DOHH2 (cell line): ENCODE data around the gene RAB4B.
"Not testable (repeated sequence)": the region's sequence is repeated elsewhere in the genome, so short reads cannot be mapped to it uniquely, and the experiment has no call there.

Source experiments
- H3F3A ChIP-seq: fragments of 200-600 bp; sonication (generic), shearing (Covaris generic); 2 replicates; pipeline ENCODE4 v1.6.0; 2016; ENCODE audit warnings: antibody characterized with exemption, mild to moderate bottlenecking; ENCODE audit not compliant: control insufficient read depth, insufficient read depth
- H3K27ac ChIP-seq: fragments of 200-600 bp; sonication (generic); 2 replicates; pipeline ENCODE4 v1.5.1; 2014; ENCODE audit warnings: low read depth, mild to moderate bottlenecking, low read length, moderate library complexity
- H3K27me3 ChIP-seq: fragments of 200-600 bp; sonication (generic); 2 replicates; pipeline ENCODE4 v1.6.1; 2014; ENCODE audit warnings: mild to moderate bottlenecking, low read length, mixed read lengths; ENCODE audit not compliant: control insufficient read depth
- H3K36me3 ChIP-seq: fragments of 200-600 bp; sonication (generic); 2 replicates; pipeline ENCODE4 v1.6.1; 2014; ENCODE audit warnings: mild to moderate bottlenecking, low read length, moderate library complexity, mixed read lengths; ENCODE audit not compliant: control insufficient read depth
- H3K4me1 ChIP-seq: fragments of 200-600 bp; sonication (generic); 2 replicates; pipeline ENCODE4 v1.6.1; 2014; ENCODE audit warnings: mild to moderate bottlenecking, low read length, mixed read lengths; ENCODE audit not compliant: control insufficient read depth
- H3K4me2 ChIP-seq: fragments of 200-600 bp; sonication (generic); 2 replicates; pipeline ENCODE4 v1.6.0; 2014; ENCODE audit warnings: mild to moderate bottlenecking, low read length, moderate library complexity
- H3K4me3 ChIP-seq: fragments of 200-600 bp; sonication (generic); 2 replicates; pipeline ENCODE4 v1.5.1; 2014; ENCODE audit warnings: mild to moderate bottlenecking, low read length, mixed read lengths
- H3K79me2 ChIP-seq: fragments of 200-600 bp; sonication (generic); 2 replicates; pipeline ENCODE4 v1.6.1; 2014; ENCODE audit warnings: mild to moderate bottlenecking, low read length, mixed read lengths; ENCODE audit not compliant: control insufficient read depth
- H3K9me2 ChIP-seq: fragments of 200-600 bp; sonication (generic); replicated peaks from 2 replicates; pipeline ENCODE4 v1.6.1; 2014; ENCODE audit warnings: mild to moderate bottlenecking, low read length, mixed read lengths; ENCODE audit not compliant: control insufficient read depth
- H3K9me3 ChIP-seq: fragments of 200-600 bp; sonication (generic); 2 replicates; pipeline ENCODE4 v1.6.1; 2014; ENCODE audit warnings: antibody characterized with exemption, low read length, mixed read lengths; ENCODE audit not compliant: control insufficient read depth, insufficient read depth
- H4K20me1 ChIP-seq: fragments of 200-600 bp; sonication (generic); 2 replicates; pipeline ENCODE4 v1.6.0; 2014; ENCODE audit warnings: low read depth, mild to moderate bottlenecking, antibody characterized with exemption, low read length, moderate library complexity; ENCODE audit not compliant: control insufficient read depth, insufficient read depth
- CTCF ChIP-seq: fragments of 200-600 bp; sonication (generic); IDR thresholded peaks from one replicate; pipeline ENCODE4 v1.5.1; 2014; ENCODE audit warnings: antibody characterized with exemption, mild to moderate bottlenecking, low read depth, low read length; ENCODE audit not compliant: poor library complexity, severe bottlenecking
- EZH2phosphoT487 ChIP-seq: fragments of 200-600 bp; sonication (generic); IDR thresholded peaks from 2 replicates; pipeline ENCODE4 v1.6.1; 2017; ENCODE audit warnings: borderline replicate concordance, mild to moderate bottlenecking, antibody characterized with exemption, low read length, moderate library complexity, mixed read lengths

Gene RAB4B

GRCh38 chr19:40829205-40829604 is 51.2 kb downstream of the RAB4B start:
- no peaks in the 10 kb centered on the region for H3K9me3 ChIP-seq
- H3K36me3 ChIP-seq: no peaks in the 10 kb centered on the region
- H3K79me2 ChIP-seq: no peaks in the 10 kb centered on the region
- H3K4me3 ChIP-seq: no peak overlapping the region
- no peak overlapping the region for H3K4me2 ChIP-seq
- H3K4me1 ChIP-seq: no peaks in the 10 kb centered on the region
- no peak overlapping the region for H3K27ac ChIP-seq
- H4K20me1 ChIP-seq: no peaks in the 10 kb centered on the region
- H3F3A ChIP-seq: no peaks in the 10 kb centered on the region
- H3K27me3 ChIP-seq: no peaks in the 10 kb centered on the region
- no peak for TF ChIP-seq EZH2phosphoT487
- no peak for TF ChIP-seq CTCF
- H3K9me2 ChIP-seq: no peaks in the 10 kb centered on the region

- H3K4me2 ChIP-seq, H3K4me1 ChIP-seq, H3K4me3 ChIP-seq, H4K20me1 ChIP-seq, H3K27ac ChIP-seq, H3K36me3 ChIP-seq, H3K79me2 ChIP-seq, H3K9me2 ChIP-seq, H3F3A ChIP-seq, H3K27me3 ChIP-seq, H3K9me3 ChIP-seq: not testable (repeated sequence)
Measured at GRCh38 chr19:40830741-40831140, 52.7 kb downstream of the RAB4B start.

- no peak overlapping the region for H3K27ac ChIP-seq
- no peaks in the 10 kb centered on the region for H3F3A ChIP-seq
- no peaks in the 10 kb centered on the region for H3K79me2 ChIP-seq
- no peak overlapping the region for H3K4me3 ChIP-seq
- H3K9me2 ChIP-seq: no peaks in the 10 kb centered on the region
- H3K4me2 ChIP-seq: no peak overlapping the region
- no peaks in the 10 kb centered on the region for H3K36me3 ChIP-seq
- no peak for TF ChIP-seq CTCF
- TF ChIP-seq EZH2phosphoT487: no peak
- no peaks in the 10 kb centered on the region for H3K9me3 ChIP-seq
- no peaks in the 10 kb centered on the region for H3K4me1 ChIP-seq
- H4K20me1 ChIP-seq: no peaks in the 10 kb centered on the region
- no peaks in the 10 kb centered on the region for H3K27me3 ChIP-seq
Measured at GRCh38 chr19:40831502-40832430, 53.7 kb downstream of the RAB4B start.

GRCh38 chr19:40832431-40832790 is 54.4 kb downstream of the RAB4B start:
- not testable (repeated sequence) for H3K27ac ChIP-seq, H3K9me2 ChIP-seq, H3K27me3 ChIP-seq, H3K79me2 ChIP-seq, H3K4me3 ChIP-seq, H3K9me3 ChIP-seq, H3K4me1 ChIP-seq, H3K36me3 ChIP-seq, H3K4me2 ChIP-seq, H3F3A ChIP-seq, H4K20me1 ChIP-seq

- H3K27me3 ChIP-seq, H3K4me2 ChIP-seq, H3K9me2 ChIP-seq: not testable (repeated sequence)
Measured at GRCh38 chr19:40833728-40834533, 55.9 kb downstream of the RAB4B start.

More at GRCh38 chr19:40833728-40834533, 55.9 kb downstream of the RAB4B start:
- not testable (repeated sequence) for H3F3A ChIP-seq, H4K20me1 ChIP-seq, H3K4me3 ChIP-seq, H3K9me3 ChIP-seq, H3K4me1 ChIP-seq, H3K79me2 ChIP-seq, H3K27ac ChIP-seq, H3K36me3 ChIP-seq
